Measurements from ENCODE around the gene ID3.

Gene ID3

DNA sequence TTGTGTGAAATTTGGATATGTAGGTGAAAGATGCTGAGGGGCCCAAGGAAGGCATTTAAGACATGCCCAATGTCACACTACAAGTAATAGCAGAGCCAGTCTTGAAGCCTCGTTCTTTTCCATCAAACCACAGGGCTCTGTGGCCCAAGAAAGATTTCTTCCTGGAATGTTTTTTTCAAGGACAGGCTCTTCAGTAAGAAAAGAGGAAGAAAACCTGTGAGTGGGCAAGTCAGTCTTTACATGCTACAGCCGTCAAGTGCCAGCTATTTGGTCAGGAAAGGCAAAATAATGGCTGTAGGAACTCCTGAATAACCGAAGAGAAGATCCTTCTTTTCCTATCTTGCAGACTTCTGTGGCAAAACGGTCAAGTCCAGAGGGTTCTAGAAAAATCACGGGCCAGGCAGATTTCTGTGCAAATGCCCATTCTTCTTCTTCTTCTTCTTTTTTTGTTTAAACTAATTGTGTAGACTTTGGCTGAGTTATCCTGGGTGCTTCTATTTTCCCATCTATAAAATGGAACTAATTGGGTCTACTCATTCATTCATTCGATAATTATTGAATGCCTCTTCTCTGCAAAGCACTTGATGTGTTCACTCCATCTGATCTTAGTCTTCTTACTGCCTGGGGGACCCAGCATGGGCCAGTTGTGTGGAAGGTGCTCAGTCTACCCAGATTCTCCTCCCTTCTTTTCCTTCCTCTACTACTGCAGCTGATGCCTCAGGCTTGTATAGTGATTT is 1.9 kb upstream of the ID3 start:
- Histone ChIP-seq H3K9ac (ENCODE audit: low read length) (no peak overlapping the region), H3F3A (ENCODE audit: insufficient read depth, low read length) (peaks cover 22% of the 10 kb centered on the region)

DNA sequence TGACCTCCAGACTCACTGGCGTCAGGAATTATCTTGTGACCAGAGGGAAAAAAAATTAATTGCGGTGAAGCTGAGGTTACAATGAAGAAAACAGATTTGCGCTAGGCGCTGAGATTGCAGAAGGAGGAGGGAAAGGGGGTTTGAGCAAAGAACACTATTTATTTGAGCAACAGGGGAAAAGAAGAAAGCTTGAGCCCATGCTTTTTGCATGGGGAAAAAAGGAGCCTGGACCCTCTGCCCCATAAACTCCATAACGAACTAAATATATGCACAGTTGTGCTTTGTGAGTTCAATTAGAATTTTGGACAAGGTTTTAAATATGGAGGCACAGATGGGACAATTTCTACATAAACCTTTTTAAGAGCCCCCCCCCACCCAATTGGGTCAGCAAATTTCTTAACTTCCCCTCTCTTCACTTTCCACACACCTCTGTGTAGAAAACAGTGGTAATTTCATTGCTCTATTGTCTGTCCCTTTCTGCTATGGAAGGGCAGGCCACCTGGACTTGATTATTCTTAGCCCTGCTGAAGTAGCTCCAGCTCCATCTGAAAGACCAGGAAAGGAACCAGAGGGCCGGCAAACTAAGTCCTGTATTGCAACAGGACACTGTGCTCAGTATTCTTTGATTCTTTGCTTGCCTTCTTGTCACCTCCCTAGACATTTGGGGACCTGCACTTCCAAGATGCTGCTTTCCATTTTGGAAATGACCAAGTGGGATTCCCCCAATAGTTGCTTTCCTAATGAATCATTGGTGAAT is 862 bp upstream of the ID3 start:
- Histone ChIP-seq H3K36me3 (ENCODE audit: insufficient read depth, low read length) (peaks cover 25% of the 10 kb centered on the region), H3K27me3 (ENCODE audit: insufficient read depth, low read length) (no peaks in the 10 kb centered on the region), H3K79me2 (ENCODE audit: insufficient read depth, low read length) (peaks cover 14% of the 10 kb centered on the region), H3F3A (ENCODE audit: insufficient read depth, low read length) (peaks cover 28% of the 10 kb centered on the region), H3K9me2 (ENCODE audit: low read depth, low read length) (no peaks in the 10 kb centered on the region), H3K4me1 (ENCODE audit: insufficient read depth, low read length, severe bottlenecking) (peaks cover 65% of the 10 kb centered on the region), H3K9me3 (ENCODE audit: low read length) (no peaks in the 10 kb centered on the region), H4K20me1 (ENCODE audit: insufficient read depth, low read length) (no peaks in the 10 kb centered on the region), H3K4me2 (ENCODE audit: low read length) (peak overlapping the region; percentile 87), H3K9ac (ENCODE audit: low read length) (peak overlapping the region; percentile 55), H3K27ac (ENCODE audit: low read depth, low read length, poor library complexity, severe bottlenecking) (peak overlapping the region; percentile 25), H2AFZ (ENCODE audit: low read length) (no peak overlapping the region), H3K4me3 (ENCODE audit: low read depth, low read length, poor library complexity, severe bottlenecking) (peak overlapping the region; percentile 95)
- TF ChIP-seq EZH2 (IDR thresholded peaks at IDR 0.05; ENCODE audit: borderline replicate concordance, low read length) = no peak
- TF ChIP-seq, protein P1, sequence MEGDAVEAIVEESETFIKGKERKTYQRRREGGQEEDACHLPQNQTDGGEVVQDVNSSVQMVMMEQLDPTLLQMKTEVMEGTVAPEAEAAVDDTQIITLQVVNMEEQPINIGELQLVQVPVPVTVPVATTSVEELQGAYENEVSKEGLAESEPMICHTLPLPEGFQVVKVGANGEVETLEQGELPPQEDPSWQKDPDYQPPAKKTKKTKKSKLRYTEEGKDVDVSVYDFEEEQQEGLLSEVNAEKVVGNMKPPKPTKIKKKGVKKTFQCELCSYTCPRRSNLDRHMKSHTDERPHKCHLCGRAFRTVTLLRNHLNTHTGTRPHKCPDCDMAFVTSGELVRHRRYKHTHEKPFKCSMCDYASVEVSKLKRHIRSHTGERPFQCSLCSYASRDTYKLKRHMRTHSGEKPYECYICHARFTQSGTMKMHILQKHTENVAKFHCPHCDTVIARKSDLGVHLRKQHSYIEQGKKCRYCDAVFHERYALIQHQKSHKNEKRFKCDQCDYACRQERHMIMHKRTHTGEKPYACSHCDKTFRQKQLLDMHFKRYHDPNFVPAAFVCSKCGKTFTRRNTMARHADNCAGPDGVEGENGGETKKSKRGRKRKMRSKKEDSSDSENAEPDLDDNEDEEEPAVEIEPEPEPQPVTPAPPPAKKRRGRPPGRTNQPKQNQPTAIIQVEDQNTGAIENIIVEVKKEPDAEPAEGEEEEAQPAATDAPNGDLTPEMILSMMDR (IDR thresholded peaks at IDR 0.05; ENCODE audit: low read length) = no peak

More for the DNA sequence above, 1.9 kb upstream of the ID3 start:
- no peaks in the 10 kb centered on the region for H3K27me3 ChIP-seq (ENCODE audit: insufficient read depth, low read length)
- peaks cover 14% of the 10 kb centered on the region for H3K79me2 ChIP-seq (ENCODE audit: insufficient read depth, low read length)
- H3K9me2 ChIP-seq (ENCODE audit: low read depth, low read length) = no peaks in the 10 kb centered on the region
- no peak overlapping the region for H2AFZ ChIP-seq (ENCODE audit: low read length)
- TF ChIP-seq, protein P1 (IDR thresholded peaks at IDR 0.05; ENCODE audit: low read length) = no peak
- H3K4me2 ChIP-seq (ENCODE audit: low read length) = peak overlapping the region; percentile 87; the same call in 1 of the 2 replicates
- peaks cover 25% of the 10 kb centered on the region for H3K36me3 ChIP-seq (ENCODE audit: insufficient read depth, low read length)
- no peaks in the 10 kb centered on the region for H3K9me3 ChIP-seq (ENCODE audit: low read length)
- peaks cover 54% of the 10 kb centered on the region for H3K4me1 ChIP-seq (ENCODE audit: insufficient read depth, low read length, severe bottlenecking)
- H3K27ac ChIP-seq (ENCODE audit: low read depth, low read length, poor library complexity, severe bottlenecking) = no peak overlapping the region
- H4K20me1 ChIP-seq (ENCODE audit: insufficient read depth, low read length) = no peaks in the 10 kb centered on the region
- H3K4me3 ChIP-seq (ENCODE audit: low read depth, low read length, poor library complexity, severe bottlenecking) = no peak overlapping the region

DNA sequence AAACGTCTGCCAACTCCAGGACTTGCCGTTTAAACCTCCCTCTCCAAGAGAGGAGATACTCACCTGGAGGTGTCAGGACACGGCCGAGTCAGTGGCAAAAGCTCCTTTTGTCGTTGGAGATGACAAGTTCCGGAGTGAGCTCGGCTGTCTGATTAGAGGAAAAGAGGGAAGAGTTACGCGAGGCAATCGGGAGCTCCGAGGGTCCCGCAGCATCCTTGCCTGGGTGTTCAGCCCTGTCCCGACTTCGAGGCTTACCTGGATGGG is 497 bp downstream of the ID3 start:
- peak overlapping the region; percentile 92 for H3K9ac ChIP-seq (ENCODE audit: low read length)
- H3K4me1 ChIP-seq (ENCODE audit: insufficient read depth, low read length, severe bottlenecking) = peaks cover 75% of the 10 kb centered on the region
- H3K4me2 ChIP-seq (ENCODE audit: low read length) = peak overlapping the region; percentile 87
- peaks cover 14% of the 10 kb centered on the region for H3K79me2 ChIP-seq (ENCODE audit: insufficient read depth, low read length)
- TF ChIP-seq EZH2 (IDR thresholded peaks at IDR 0.05; ENCODE audit: borderline replicate concordance, low read length) = no peak
- TF ChIP-seq, protein P1 (IDR thresholded peaks at IDR 0.05; ENCODE audit: low read length) = no peak
- H4K20me1 ChIP-seq (ENCODE audit: insufficient read depth, low read length) = no peaks in the 10 kb centered on the region
- H3K27ac ChIP-seq (ENCODE audit: low read depth, low read length, poor library complexity, severe bottlenecking) = peak overlapping the region; percentile 91
- H3F3A ChIP-seq (ENCODE audit: insufficient read depth, low read length) = peaks cover 28% of the 10 kb centered on the region
- no peaks in the 10 kb centered on the region for H3K27me3 ChIP-seq (ENCODE audit: insufficient read depth, low read length)
- H2AFZ ChIP-seq (ENCODE audit: low read length) = no peak overlapping the region
- H3K9me2 ChIP-seq (ENCODE audit: low read depth, low read length) = no peaks in the 10 kb centered on the region
- H3K4me3 ChIP-seq (ENCODE audit: low read depth, low read length, poor library complexity, severe bottlenecking) = peak overlapping the region; percentile 95
- peaks cover 25% of the 10 kb centered on the region for H3K36me3 ChIP-seq (ENCODE audit: insufficient read depth, low read length)
- no peaks in the 10 kb centered on the region for H3K9me3 ChIP-seq (ENCODE audit: low read length)
